HepG2 (cell line): Measurements from ENCODE around the gene DYNC1I2. TPM values are rescaled to one million over a fixed set of nuclear protein-coding genes. Genes with fewer than 3 reads are reported as not detected.

Experiments used
- ATAC-seq: fragments of 200-7000 bp; cut with Tn5 transposase; 3 replicates; pipeline ENCODE4 v1.9.1; 2020; ENCODE audit warnings: mild to moderate bottlenecking, moderate library complexity
- BruUV-seq: library from RNA; stranded (reverse); fragments of 400-500 nt; replicated peaks from 2 replicates; lab custom pipeline; 2021; lab: Mats Ljungman, UMichigan
- CTCF ChIA-PET: fragments of 300-600 bp; formaldehyde crosslinking; extraction: SDS; loops from one replicate; lab custom pipeline; 2021; ENCODE audit warnings: low total read pairs, inconsistent platforms, low intra/inter-chr PET ratio; lab: Yijun Ruan, JAX
- POLR2A ChIA-PET: fragments of 350-600 bp; sonication (Branson Sonifier 250); formaldehyde crosslinking; loops from one replicate; lab custom pipeline; 2020; ENCODE audit warnings: antibody characterized with exemption, inconsistent platforms; lab: Yijun Ruan, JAX
- DNase-seq: peaks from one replicate; pipeline ENCODE4 v3.0.0-alpha.2; 2015; ENCODE audit warnings: low spot score
- FAIRE-seq: peaks from 3 replicates; lab custom pipeline; 2011; peaks lifted over from hg19 to GRCh38; lab: Jason Lieb, UNC
- H2AFZ ChIP-seq: one replicate; pipeline ENCODE4 v1.6.1; 2011; ENCODE audit warnings: low read length, inconsistent platforms
- H3K27ac ChIP-seq: fragments of 300-600 bp; 3 replicates; pipeline ENCODE4 v1.8.0; 2011; ENCODE audit warnings: mixed run types, mild to moderate bottlenecking, mixed read lengths, low read length, inconsistent platforms; ENCODE audit not compliant: insufficient read depth; ENCODE audit errors: extremely low read length
- H3K27me3 ChIP-seq, 2 experiments: fragments of 200-600 bp in 1 of 2; 2 replicates in 1 of 2; 3 replicates in 1 of 2; pipeline versions ENCODE4 v1.6.0 to v1.8.0; 2011; ENCODE audit warnings: low read length in 2 of 2, mild to moderate bottlenecking in 2 of 2, moderate library complexity in 2 of 2, inconsistent platforms in 1 of 2; ENCODE audit not compliant: insufficient read depth in 2 of 2, control insufficient read depth in 1 of 2
- H3K36me3 ChIP-seq, 2 experiments: fragments of 200-600 bp in 1 of 2; replicated peaks in 1 of 2; 2 replicates in 1 of 2; 3 replicates in 1 of 2; pipeline versions ENCODE4 v1.5.1 to v1.8.0; 2011; ENCODE audit warnings: low read length in 2 of 2, inconsistent platforms in 1 of 2; ENCODE audit not compliant: insufficient read depth in 2 of 2, control insufficient read depth in 1 of 2
- H3K4me1 ChIP-seq: 2 replicates; pipeline ENCODE4 v1.5.1; 2012; ENCODE audit warnings: low read length, inconsistent platforms; ENCODE audit not compliant: insufficient read depth
- H3K4me2 ChIP-seq: 2 replicates; pipeline ENCODE4 v1.6.0; 2011; ENCODE audit warnings: low read depth, low read length, inconsistent platforms
- H3K4me3 ChIP-seq, 3 experiments: fragments of 200-600 bp in 1 of 3; sonication (generic), shearing (Covaris generic) in 1 of 3; replicated peaks in 1 of 3; 2 replicates each; pipeline ENCODE4 v1.5.1; 2011 to 2016; ENCODE audit warnings: low read length in 3 of 3, inconsistent platforms in 2 of 3, low read depth in 2 of 3, mild to moderate bottlenecking in 2 of 3, control low read depth in 1 of 3, mixed read lengths in 1 of 3; ENCODE audit not compliant: insufficient read depth in 1 of 3
- H3K79me2 ChIP-seq: one replicate; pipeline ENCODE4 v1.6.1; 2011; ENCODE audit warnings: low read length, inconsistent platforms; ENCODE audit not compliant: insufficient read depth
- H3K9ac ChIP-seq: 2 replicates; pipeline ENCODE4 v1.6.0; 2011; ENCODE audit warnings: mild to moderate bottlenecking, low read depth, low read length, inconsistent platforms; ENCODE audit not compliant: insufficient read depth
- H3K9me3 ChIP-seq: 2 replicates; pipeline ENCODE4 v1.5.1; 2012; ENCODE audit warnings: mild to moderate bottlenecking, low read length
- H4K20me1 ChIP-seq: 2 replicates; pipeline ENCODE4 v1.6.0; 2011; ENCODE audit warnings: inconsistent platforms, mild to moderate bottlenecking, low read length, moderate library complexity; ENCODE audit not compliant: insufficient read depth
- NONO ChIP-seq, 2 experiments: fragments of 450-650 bp in 1 of 2; sonication (generic) in 1 of 2; formaldehyde crosslinking in 1 of 2; IDR thresholded peaks in 1 of 2; conservative IDR thresholded peaks in 1 of 2; 2 replicates each; pipeline versions ENCODE4 v1.6.1 to v1.8.0; 2017 to 2022; ENCODE audit warnings: mild to moderate bottlenecking in 1 of 2, missing genetic modification reagents in 1 of 2, moderate library complexity in 1 of 2
- NR2F2 ChIP-seq: IDR thresholded peaks from 2 replicates; pipeline ENCODE4 v1.6.1; 2012; ENCODE audit warnings: low read depth, inconsistent platforms, borderline replicate concordance
- SATB2 ChIP-seq: sonication (generic); formaldehyde crosslinking; IDR thresholded peaks from 2 replicates; pipeline ENCODE4 v1.5.0; 2020; ENCODE audit warnings: missing genetic modification reagents
- TEAD3 ChIP-seq: optimal IDR thresholded peaks from 2 replicates; pipeline ENCODE3; 2016; ENCODE audit warnings: borderline replicate concordance
- ZFX ChIP-seq: sonication (generic); formaldehyde crosslinking; IDR thresholded peaks from 2 replicates; pipeline ENCODE4 v1.4.0; 2020; ENCODE audit warnings: mild to moderate bottlenecking, low read depth, missing genetic modification reagents, moderate library complexity
- ZNF33A ChIP-seq: sonication (generic); formaldehyde crosslinking; IDR thresholded peaks from 2 replicates; pipeline ENCODE4 v1.5.1; 2020; ENCODE audit warnings: missing genetic modification reagents, mild to moderate bottlenecking, moderate library complexity, borderline replicate concordance
- WGBS: methylation state at CpG from one replicate; pipeline ENCODE4 v1.1.6; 2017; ENCODE audit warnings: low lambda C conversion rate; 5-methylcytosine and 5-hydroxymethylcytosine counted together
- in situ Hi-C: cut with HindIII; loops from 2 replicates; pipeline ENCODE4 v1.10.0; 2017; ENCODE audit warnings: low pct_unique_long_range_greater_than_20kb; ENCODE audit not compliant: extremely low pct_ligation_motif_present
- intact Hi-C: fragments of 100-400 bp; cut with micrococcal nuclease; formaldehyde crosslinking; loops from one replicate; pipeline ENCODE4 v1.10.0; 2022; ENCODE audit not compliant: unreplicated experiment
- polyA plus RNA-seq, 8 experiments: library from polyadenylated mRNA; depleted of rRNA in 3 of 8; stranded (reverse) in 7 of 8; unstranded in 1 of 8; fragments of >200 nt; fragmentation: Illumina TruSeq in 4 of 8; extraction: Trizol in 4 of 8; gene quantifications; 2 replicates each; pipeline versions ENCODE4 v1.2.1 to v1.2.3, GENCODE V29; 2011 to 2016; ENCODE audit warnings: low read depth in 4 of 8, missing spikeins in 1 of 8, mixed read lengths in 1 of 8; ENCODE audit not compliant: insufficient read depth in 1 of 8
- total RNA-seq, 5 experiments: library from RNA; depleted of rRNA; stranded (reverse); fragments of >200 nt; fragmentation: Illumina TruSeq; extraction: Trizol; gene quantifications; 2 replicates each; pipeline ENCODE4 v1.2.3, GENCODE V29; 2016; ENCODE audit warnings: low read depth in 1 of 5
- TF ChIP-seq, protein P1 (sequence below): sonication (generic); formaldehyde crosslinking; IDR thresholded peaks from 2 replicates; pipeline ENCODE4 v1.8.0; 2022; ENCODE audit warnings: mild to moderate bottlenecking, missing genetic modification reagents, borderline replicate concordance
- TF ChIP-seq, protein P2 (sequence below): sonication (generic); formaldehyde crosslinking; conservative IDR thresholded peaks from 2 replicates; pipeline ENCODE4 v1.4.0; 2020; ENCODE audit warnings: missing genetic modification reagents
- TF ChIP-seq, protein P3 (sequence below): sonication (generic); formaldehyde crosslinking; IDR thresholded peaks from 2 replicates; pipeline ENCODE4 v1.4.0; 2020; ENCODE audit warnings: missing genetic modification reagents

DYNC1I2 gene
- total and polyA plus RNA-seq, 2 of the 13 experiments (the other 11 are each of a cell fraction or from before 2014, with no cell fraction given): 84.0 to 99.8 TPM

DNA sequence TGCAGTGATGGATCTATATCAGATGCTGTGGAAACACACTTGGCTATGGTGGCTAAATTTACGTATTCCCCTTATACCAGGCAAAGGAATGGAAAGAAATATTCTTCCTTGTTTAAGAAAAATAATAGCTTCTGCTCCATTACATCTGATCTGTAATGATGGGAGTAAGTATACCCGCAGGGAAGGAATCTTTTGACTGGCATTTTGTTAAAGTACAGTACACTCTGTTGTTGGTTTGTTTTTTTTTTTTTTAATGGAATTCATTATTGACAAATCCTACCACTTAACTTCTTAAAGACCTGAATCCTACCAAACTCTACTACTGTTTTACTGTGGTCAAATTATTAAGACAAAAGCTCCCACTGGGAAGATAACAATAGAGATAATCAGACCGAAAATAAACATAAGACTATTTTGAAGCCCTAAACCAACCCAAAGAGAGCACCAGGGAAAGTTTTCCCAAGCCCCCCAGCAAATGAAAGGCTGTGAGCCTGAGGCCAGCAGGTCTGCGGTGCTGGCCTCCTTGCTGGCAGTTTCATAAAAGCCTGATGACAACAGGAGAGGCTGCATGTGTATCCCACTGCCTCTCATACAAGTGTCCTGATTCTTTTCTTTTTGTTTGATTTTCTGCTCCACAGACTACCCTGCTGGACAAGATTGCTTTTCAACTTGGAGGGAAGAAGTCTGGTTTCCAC is 105.8 kb downstream of the DYNC1I2 start:
- Histone ChIP-seq H3K4me3 (no peak overlapping the region), H3K4me1 (peaks cover 48% of the 10 kb centered on the region), H2AFZ (no peak overlapping the region), H3K79me2 (no peaks in the 10 kb centered on the region), H3K36me3 (no peaks in the 10 kb centered on the region), H3K27me3 (no peaks in the 10 kb centered on the region), H3K27ac (no peak overlapping the region), H3K9me3 (no peaks in the 10 kb centered on the region), H3K4me2 (no peak overlapping the region), H3K9ac (no peak overlapping the region), H4K20me1 (no peaks in the 10 kb centered on the region)
- TF ChIP-seq SATB2 (CRISPR knock-in tag) (no peak), ZFX (CRISPR knock-in tag) (no peak), NONO (IDR thresholded peaks at IDR 0.05) (no peak), NONO (CRISPR knock-in tag; conservative IDR thresholded peaks at IDR 0.05) (no peak), TEAD3 (CRISPR knock-in tag) (no peak), NR2F2 (no peak), ZNF33A (no peak)
- TF ChIP-seq, protein P1, sequence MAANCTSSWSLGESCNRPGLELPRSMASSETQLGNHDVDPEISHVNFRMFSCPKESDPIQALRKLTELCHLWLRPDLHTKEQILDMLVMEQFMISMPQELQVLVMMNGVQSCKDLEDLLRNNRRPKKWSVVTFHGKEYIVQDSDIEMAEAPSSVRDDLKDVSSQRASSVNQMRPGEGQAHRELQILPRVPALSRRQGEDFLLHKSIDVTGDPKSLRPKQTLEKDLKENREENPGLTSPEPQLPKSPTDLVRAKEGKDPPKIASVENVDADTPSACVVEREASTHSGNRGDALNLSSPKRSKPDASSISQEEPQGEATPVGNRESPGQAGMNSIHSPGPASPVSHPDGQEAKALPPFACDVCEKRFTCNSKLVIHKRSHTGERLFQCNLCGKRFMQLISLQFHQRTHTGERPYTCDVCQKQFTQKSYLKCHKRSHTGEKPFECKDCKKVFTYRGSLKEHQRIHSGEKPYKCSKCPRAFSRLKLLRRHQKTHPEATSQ (CRISPR knock-in tag): no peak
- TF ChIP-seq, protein P2, sequence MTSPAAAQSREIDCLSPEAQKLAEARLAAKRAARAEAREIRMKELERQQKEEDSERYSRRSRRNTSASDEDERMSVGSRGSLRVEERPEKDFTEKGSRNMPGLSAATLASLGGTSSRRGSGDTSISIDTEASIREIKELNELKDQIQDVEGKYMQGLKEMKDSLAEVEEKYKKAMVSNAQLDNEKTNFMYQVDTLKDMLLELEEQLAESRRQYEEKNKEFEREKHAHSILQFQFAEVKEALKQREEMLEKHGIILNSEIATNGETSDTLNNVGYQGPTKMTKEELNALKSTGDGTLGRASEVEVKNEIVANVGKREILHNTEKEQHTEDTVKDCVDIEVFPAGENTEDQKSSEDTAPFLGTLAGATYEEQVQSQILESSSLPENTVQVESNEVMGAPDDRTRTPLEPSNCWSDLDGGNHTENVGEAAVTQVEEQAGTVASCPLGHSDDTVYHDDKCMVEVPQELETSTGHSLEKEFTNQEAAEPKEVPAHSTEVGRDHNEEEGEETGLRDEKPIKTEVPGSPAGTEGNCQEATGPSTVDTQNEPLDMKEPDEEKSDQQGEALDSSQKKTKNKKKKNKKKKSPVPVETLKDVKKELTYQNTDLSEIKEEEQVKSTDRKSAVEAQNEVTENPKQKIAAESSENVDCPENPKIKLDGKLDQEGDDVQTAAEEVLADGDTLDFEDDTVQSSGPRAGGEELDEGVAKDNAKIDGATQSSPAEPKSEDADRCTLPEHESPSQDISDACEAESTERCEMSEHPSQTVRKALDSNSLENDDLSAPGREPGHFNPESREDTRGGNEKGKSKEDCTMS (CRISPR knock-in tag): no peak
- TF ChIP-seq, protein P3, sequence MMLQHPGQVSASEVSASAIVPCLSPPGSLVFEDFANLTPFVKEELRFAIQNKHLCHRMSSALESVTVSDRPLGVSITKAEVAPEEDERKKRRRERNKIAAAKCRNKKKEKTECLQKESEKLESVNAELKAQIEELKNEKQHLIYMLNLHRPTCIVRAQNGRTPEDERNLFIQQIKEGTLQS (CRISPR knock-in tag): no peak
- intact Hi-C loops: no loop called here
- BruUV-seq: no TSS peak
- in situ Hi-C loops: loop anchor here (10.0 kb wide), 1 partner anchor 312 kb away; the partner anchor contains the start of gene DLX2
- FAIRE-seq: no peak
- DNase-seq: no peak
- ATAC-seq: no peak
- WGBS: 91% methylated on average over 4 of the region's 4 CpGs
- ChIA-PET CTCF (no interaction called here), POLR2A (no interaction called here)
